Body of pancreas (tissue), 4 donors: ENCODE measurements around the gene DGKI. TPM values are rescaled to one million over a fixed set of nuclear protein-coding genes. Genes with fewer than 3 reads are reported as not detected.

ENCODE experiments used
- ATAC-seq: fragments of 150-250 bp; one replicate; pipeline ENCODE4 v1.9.1; 2016
- DNase-seq, 4 donors: peaks; one replicate each; pipeline ENCODE4 v3.0.0-alpha.2; 2019
- H3K27ac ChIP-seq, 4 donors: fragments of 200-600 bp; sonication (generic); 1 replicate in 3 of 4; 2 replicates in 1 of 4; pipeline versions ENCODE4 v1.5.1 to v1.6.1; 2016 to 2019; ENCODE audit warnings: mild to moderate bottlenecking in 1 of 4, mixed read lengths in 1 of 4, moderate library complexity in 1 of 4
- H3K27me3 ChIP-seq, 2 donors: fragments of 200-600 bp; sonication (generic); one replicate each; pipeline ENCODE4 v1.6.0; 2016; ENCODE audit warnings: mild to moderate bottlenecking in 1 of 2
- H3K36me3 ChIP-seq, 2 donors: fragments of 200-600 bp; sonication (generic); replicated peaks in 1 of 2; 2 replicates each; pipeline ENCODE4 v1.5.1; 2016; ENCODE audit warnings: low read depth in 2 of 2; ENCODE audit not compliant: insufficient read depth in 1 of 2
- H3K4me1 ChIP-seq: fragments of 200-600 bp; sonication (generic); one replicate; pipeline ENCODE4 v1.6.0; 2016
- H3K4me3 ChIP-seq, 2 donors: fragments of 200-600 bp; sonication (generic); 1 replicate in 1 of 2; 2 replicates in 1 of 2; pipeline ENCODE4 v1.5.1; 2016 to 2019
- H3K9me3 ChIP-seq, 3 donors: fragments of 200-600 bp; sonication (generic); 1 replicate in 2 of 3; 2 replicates in 1 of 3; pipeline ENCODE4 v1.5.1; 2016
- POLR2A ChIP-seq, 3 donors: fragments of 450-650 bp; IDR thresholded peaks; one replicate each; pipeline ENCODE4 v1.6.1; 2016; ENCODE audit warnings: antibody characterized with exemption in 3 of 3, mild to moderate bottlenecking in 2 of 3
- WGBS, 2 donors: methylation state at CpG; one replicate each; pipeline ENCODE4 v1.1.5; 2017; 5-methylcytosine and 5-hydroxymethylcytosine counted together
- intact Hi-C: fragments of 100-400 bp; cut with DNase I; formaldehyde crosslinking; loops from one replicate; pipeline ENCODE4 v1.15.1; 2023
- total RNA-seq, 2 donors: library from RNA; depleted of rRNA; stranded (reverse); fragments of >200 nt; gene quantifications; one replicate each; pipeline ENCODE4 v1.1.0, GENCODE V29; 2016
- TF ChIP-seq, protein P1 (sequence below), 7 experiments: fragments of 450-650 bp in 4 of 7; fragments of 200-600 bp in 3 of 7; sonication (generic) in 3 of 7; IDR thresholded peaks; one replicate each; pipeline ENCODE4 v1.5.1; 2016 to 2019; ENCODE audit warnings: antibody characterized with exemption in 7 of 7

The DGKI gene
- total RNA-seq, 2 donors from 2014 or later, result 2.6 TPM; not detected in 1

DNA sequence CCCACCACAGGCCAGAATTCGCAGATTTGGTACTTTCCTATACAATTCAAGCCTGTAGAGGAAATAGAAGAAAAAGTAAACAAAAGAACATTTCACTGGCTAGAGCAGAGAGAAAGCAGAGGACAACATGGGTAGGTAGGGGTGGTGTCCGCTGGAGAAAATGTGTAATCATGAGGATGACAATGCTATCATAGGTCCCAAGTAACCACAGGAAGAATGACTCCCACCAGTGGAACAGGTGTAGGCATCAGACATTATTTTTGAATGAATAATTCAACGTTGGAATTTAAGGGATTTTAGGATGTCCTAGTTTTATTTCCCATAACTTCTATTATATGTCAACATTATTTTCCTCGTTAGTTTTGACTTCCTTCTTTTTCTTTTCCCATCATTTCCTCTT, 248.9 kb downstream of the DGKI start:
- Histone ChIP-seq H3K4me3 (no peak overlapping the region), H3K27me3 (no peaks in the 10 kb centered on the region), H3K9me3 (no peaks in the 10 kb centered on the region), H3K4me1 (no peaks in the 10 kb centered on the region), H3K27ac (no peak overlapping the region), H3K36me3 (no peaks in the 10 kb centered on the region)
- intact Hi-C loops, result no loop called here
- ATAC-seq (no peak), DNase-seq (no peak)
- TF ChIP-seq, protein P1, sequence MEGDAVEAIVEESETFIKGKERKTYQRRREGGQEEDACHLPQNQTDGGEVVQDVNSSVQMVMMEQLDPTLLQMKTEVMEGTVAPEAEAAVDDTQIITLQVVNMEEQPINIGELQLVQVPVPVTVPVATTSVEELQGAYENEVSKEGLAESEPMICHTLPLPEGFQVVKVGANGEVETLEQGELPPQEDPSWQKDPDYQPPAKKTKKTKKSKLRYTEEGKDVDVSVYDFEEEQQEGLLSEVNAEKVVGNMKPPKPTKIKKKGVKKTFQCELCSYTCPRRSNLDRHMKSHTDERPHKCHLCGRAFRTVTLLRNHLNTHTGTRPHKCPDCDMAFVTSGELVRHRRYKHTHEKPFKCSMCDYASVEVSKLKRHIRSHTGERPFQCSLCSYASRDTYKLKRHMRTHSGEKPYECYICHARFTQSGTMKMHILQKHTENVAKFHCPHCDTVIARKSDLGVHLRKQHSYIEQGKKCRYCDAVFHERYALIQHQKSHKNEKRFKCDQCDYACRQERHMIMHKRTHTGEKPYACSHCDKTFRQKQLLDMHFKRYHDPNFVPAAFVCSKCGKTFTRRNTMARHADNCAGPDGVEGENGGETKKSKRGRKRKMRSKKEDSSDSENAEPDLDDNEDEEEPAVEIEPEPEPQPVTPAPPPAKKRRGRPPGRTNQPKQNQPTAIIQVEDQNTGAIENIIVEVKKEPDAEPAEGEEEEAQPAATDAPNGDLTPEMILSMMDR (IDR thresholded peaks at IDR 0.05), result no peak
- no peak for TF ChIP-seq POLR2A (IDR thresholded peaks at IDR 0.05)
- 60 to 61% methylated on average over 4 of the region's 4 CpGs for WGBS, 2 donors

DNA sequence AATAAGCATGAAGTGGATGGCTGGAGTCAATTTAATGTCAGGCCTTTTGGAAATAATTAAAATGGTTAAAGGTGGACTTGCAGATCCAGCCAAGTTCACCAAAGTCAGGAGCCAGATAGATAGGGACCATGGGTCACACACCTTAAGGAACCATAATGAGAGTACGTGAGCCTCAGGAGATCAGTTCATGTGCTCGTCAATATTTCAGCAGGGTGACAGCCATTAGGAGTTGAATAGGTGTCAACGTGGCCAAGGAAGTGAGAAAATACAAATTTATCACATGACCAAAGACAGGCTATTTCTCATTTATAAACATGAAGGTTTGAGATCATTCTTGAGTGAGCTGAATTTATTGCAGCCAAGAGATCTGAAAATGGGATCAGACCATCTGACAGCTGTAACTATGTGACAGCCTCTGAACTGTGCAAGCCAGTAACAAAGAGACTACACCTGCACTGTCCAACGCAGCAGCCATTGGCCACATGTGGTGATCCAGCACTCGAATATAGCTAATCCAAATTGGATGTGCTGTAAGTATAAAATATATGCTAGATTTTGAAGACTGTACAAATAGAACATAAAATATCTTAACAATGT, 253.6 kb downstream of the DGKI start:
- Histone ChIP-seq H3K4me3 (no peak overlapping the region), H3K27ac (no peak overlapping the region), H3K9me3 (no peaks in the 10 kb centered on the region), H3K4me1 (no peaks in the 10 kb centered on the region), H3K36me3 (no peaks in the 10 kb centered on the region), H3K27me3 (no peaks in the 10 kb centered on the region)
- DNase-seq (no peak), ATAC-seq (no peak)
- WGBS, 2 donors, result 62 to 63% methylated on average over 5 of the region's 5 CpGs
- TF ChIP-seq, protein P1 (IDR thresholded peaks at IDR 0.05), result no peak
- TF ChIP-seq POLR2A (IDR thresholded peaks at IDR 0.05), result no peak
- intact Hi-C loops, result no loop called here

DNA sequence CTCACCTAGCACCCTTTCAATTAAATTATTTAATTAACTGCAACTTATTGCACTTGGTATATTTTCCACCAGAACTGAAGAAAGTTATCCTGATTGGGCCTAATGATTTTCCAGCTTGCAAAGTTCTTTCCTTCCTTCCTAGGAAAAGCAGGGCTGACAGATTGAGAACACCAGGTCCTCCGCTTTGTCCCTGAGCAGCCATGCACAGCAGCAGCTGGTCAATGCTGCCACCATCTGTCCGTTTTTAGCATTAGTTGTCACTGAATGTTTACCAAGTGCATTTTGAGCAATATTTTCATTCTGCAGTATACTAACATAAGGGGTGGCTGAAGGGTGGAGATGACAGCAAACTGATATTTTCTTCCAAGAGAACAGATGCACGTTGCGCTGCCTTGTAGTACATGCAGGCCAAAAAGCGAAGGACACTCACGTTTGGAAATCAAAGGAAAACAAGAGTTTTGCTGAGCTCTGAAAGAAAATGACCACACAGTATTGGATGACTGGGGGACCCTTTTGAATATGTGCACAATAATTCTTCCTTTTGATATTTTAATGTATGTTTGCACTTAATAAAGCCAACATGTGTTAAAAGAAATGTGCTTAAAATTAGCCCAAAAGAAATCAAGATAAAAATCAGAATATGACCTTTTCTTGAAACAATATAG, 254.4 kb downstream of the DGKI start:
- Histone ChIP-seq H3K27me3 (no peaks in the 10 kb centered on the region), H3K4me1 (no peaks in the 10 kb centered on the region), H3K27ac (no peak overlapping the region), H3K36me3 (no peaks in the 10 kb centered on the region), H3K9me3 (no peaks in the 10 kb centered on the region), H3K4me3 (no peak overlapping the region)
- intact Hi-C loops, result no loop called here
- TF ChIP-seq, protein P1 (IDR thresholded peaks at IDR 0.05), result peak in 5 of 7 experiments; percentile 11 to 38 (median 24)
- TF ChIP-seq POLR2A (IDR thresholded peaks at IDR 0.05), result no peak
- ATAC-seq, result no peak
- 27 to 40% methylated on average over 6 of the region's 6 CpGs for WGBS, 2 donors
- peak; percentile 14 to 25 (median 16) for DNase-seq

DNA sequence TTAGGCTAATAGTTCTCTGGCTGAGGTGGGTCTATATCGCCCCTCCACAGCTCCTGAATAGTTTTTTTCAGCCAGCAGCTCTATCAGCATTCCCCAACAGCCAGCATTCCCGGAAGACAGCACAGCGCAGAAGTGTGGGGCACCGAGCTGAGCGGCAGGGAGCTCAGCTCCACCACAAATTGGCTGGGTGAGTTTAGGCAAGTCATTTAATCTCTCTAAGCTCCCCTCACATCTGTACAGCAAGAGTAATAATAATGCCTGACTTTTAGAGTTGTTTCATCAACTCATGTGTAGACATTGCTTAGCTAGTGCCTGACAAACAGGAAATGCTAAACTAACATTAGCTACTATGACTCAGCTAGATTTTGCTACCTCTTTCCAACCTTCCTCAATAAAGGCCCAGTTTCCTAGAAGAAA, 255.3 kb downstream of the DGKI start:
- ATAC-seq (no peak), DNase-seq (no peak)
- no peak overlapping the region for H3K4me3 ChIP-seq
- WGBS, 2 donors, result 75 to 79% methylated on average over 5 of the region's 5 CpGs
- H3K4me1 ChIP-seq, result no peaks in the 10 kb centered on the region
- no peaks in the 10 kb centered on the region for H3K9me3 ChIP-seq
- H3K36me3 ChIP-seq, result no peaks in the 10 kb centered on the region
- TF ChIP-seq, protein P1 (IDR thresholded peaks at IDR 0.05), result no peak
- no peak for TF ChIP-seq POLR2A (IDR thresholded peaks at IDR 0.05)
- H3K27ac ChIP-seq, result no peak overlapping the region
- intact Hi-C loops, result no loop called here
- H3K27me3 ChIP-seq, result no peaks in the 10 kb centered on the region
